ENCODE data around the gene SBF2. TPM values are rescaled to one million over a fixed set of nuclear protein-coding genes. Genes with fewer than 3 reads are reported as not detected.

SBF2 gene
- total RNA-seq, 1 donor from 2014 or later, result 12.0 TPM

- Mint-ChIP-seq H3K4me3 (no peak overlapping the region), H3K27ac (no peak overlapping the region), H3K9me3 (no peaks in the 10 kb centered on the region), H3K4me1 (no peaks in the 10 kb centered on the region), H3K36me3 (ENCODE audit: low read depth) (no peaks in the 10 kb centered on the region), H3K27me3 (peaks cover 2% of the 10 kb centered on the region)
- intact Hi-C loops (cut with micrococcal nuclease), result no loop called here
- ChIA-PET POLR2A (no interaction called here), CTCF (no interaction called here)
- DNase-seq (no peak), ATAC-seq (ENCODE audit: low read depth) (no peak)
- TF ChIP-seq CTCF (IDR thresholded peaks at IDR 0.05), result no peak
Measured at GRCh38 chr11:9922806-9923205, 371.2 kb downstream of the SBF2 start.

- Mint-ChIP-seq H3K36me3 (ENCODE audit: low read depth) (no peaks in the 10 kb centered on the region), H3K27me3 (no peaks in the 10 kb centered on the region), H3K4me3 (no peak overlapping the region), H3K4me1 (no peaks in the 10 kb centered on the region), H3K27ac (no peak overlapping the region), H3K9me3 (no peaks in the 10 kb centered on the region)
- TF ChIP-seq CTCF (IDR thresholded peaks at IDR 0.05), result no peak
- ChIA-PET CTCF (no interaction called here), POLR2A (no interaction called here)
- ATAC-seq (ENCODE audit: low read depth) (no peak), DNase-seq (no peak)
- intact Hi-C loops (cut with micrococcal nuclease), result no loop called here
Measured at GRCh38 chr11:9916480-9916879, 377.5 kb downstream of the SBF2 start.

GRCh38 chr11:9914064-9914463 lies 380.0 kb downstream of the SBF2 start:
- Mint-ChIP-seq H3K36me3 (ENCODE audit: low read depth) (no peaks in the 10 kb centered on the region), H3K4me1 (no peaks in the 10 kb centered on the region), H3K4me3 (no peak overlapping the region), H3K9me3 (no peaks in the 10 kb centered on the region), H3K27ac (no peak overlapping the region), H3K27me3 (no peaks in the 10 kb centered on the region)
- ATAC-seq (ENCODE audit: low read depth) (no peak), DNase-seq (no peak)
- no peak for TF ChIP-seq CTCF (IDR thresholded peaks at IDR 0.05)
- CTCF ChIA-PET, result no interaction called here
- intact Hi-C loops (cut with micrococcal nuclease), result no loop called here
- POLR2A ChIA-PET, result no interaction called here

GRCh38 chr11:9905960-9906791 lies 387.8 kb downstream of the SBF2 start:
- no peak overlapping the region for H3K27ac Mint-ChIP-seq
- no peaks in the 10 kb centered on the region for H3K36me3 Mint-ChIP-seq (ENCODE audit: low read depth)
- ChIA-PET CTCF (no interaction called here), POLR2A (no interaction called here)
- no peak for ATAC-seq (ENCODE audit: low read depth)
- peaks cover 1% of the 10 kb centered on the region for H3K27me3 Mint-ChIP-seq
- H3K9me3 Mint-ChIP-seq, result no peaks in the 10 kb centered on the region
- no peak for DNase-seq
- no peaks in the 10 kb centered on the region for H3K4me1 Mint-ChIP-seq
- no peak for TF ChIP-seq CTCF (IDR thresholded peaks at IDR 0.05)
- intact Hi-C loops (cut with micrococcal nuclease), result no loop called here
- no peak overlapping the region for H3K4me3 Mint-ChIP-seq

GRCh38 chr11:9905501-9905951 lies 388.5 kb downstream of the SBF2 start:
- POLR2A ChIA-PET, result interaction anchor here (0.6 kb wide), 1 partner anchor 371 kb away, joined by 3 read pairs; no protein-coding TSS in a partner anchor
- H3K4me1 Mint-ChIP-seq, result no peaks in the 10 kb centered on the region
- H3K4me3 Mint-ChIP-seq, result no peak overlapping the region
- no peaks in the 10 kb centered on the region for H3K36me3 Mint-ChIP-seq (ENCODE audit: low read depth)
- H3K27ac Mint-ChIP-seq, result no peak overlapping the region
- DNase-seq (no peak), ATAC-seq (ENCODE audit: low read depth) (no peak)
- CTCF ChIA-PET, result no interaction called here
- no peak for TF ChIP-seq CTCF (IDR thresholded peaks at IDR 0.05)
- H3K9me3 Mint-ChIP-seq, result no peaks in the 10 kb centered on the region
- intact Hi-C loops (cut with micrococcal nuclease), result no loop called here
- H3K27me3 Mint-ChIP-seq, result peaks cover 1% of the 10 kb centered on the region
